Measurements from ENCODE around the gene FAM107B. TPM values are rescaled to one million over a fixed set of nuclear protein-coding genes. Genes with fewer than 3 reads are reported as not detected.

The FAM107B gene
- total and polyA plus RNA-seq, 2 of the 13 experiments (the other 11 are each of a cell fraction or from before 2014, with no cell fraction given), result 15.7 to 24.8 TPM

DNA sequence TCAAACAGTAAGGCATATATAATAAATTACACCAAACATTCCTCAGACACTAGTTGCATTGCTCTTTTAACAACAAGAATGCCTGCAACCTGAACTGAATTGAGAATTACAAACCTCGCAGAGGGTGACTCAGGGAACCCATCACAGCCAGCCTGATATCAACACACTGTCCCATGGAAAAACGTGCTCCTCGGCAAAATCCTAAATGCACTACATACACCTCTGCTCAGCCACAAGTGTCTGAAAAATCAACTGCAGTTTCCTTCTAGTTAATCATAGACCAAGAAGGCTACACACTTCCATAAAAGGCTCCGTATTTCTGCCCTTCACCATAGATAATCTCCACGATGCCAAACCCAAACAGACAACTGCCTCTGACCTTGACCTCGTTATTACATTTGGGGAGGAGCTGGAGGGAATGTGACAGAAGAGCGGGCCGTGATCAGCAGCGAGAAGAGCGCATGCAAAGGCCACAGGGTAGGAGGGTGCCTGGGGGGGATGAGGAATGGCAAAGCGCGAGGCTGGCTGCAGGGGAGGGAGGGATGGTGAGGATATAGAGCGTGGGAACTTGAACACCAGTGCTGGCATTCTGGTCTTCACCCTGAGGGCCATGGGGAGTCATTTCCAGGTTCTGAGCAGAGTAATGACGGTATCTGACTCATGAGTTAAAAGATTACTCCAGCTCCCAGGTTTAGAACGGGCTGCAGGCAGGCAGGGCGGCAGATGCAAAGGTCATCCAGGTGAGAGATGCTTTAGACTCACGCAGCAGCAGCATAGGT, 242.0 kb downstream of the FAM107B start (continued):
- TF ChIP-seq, protein P1, sequence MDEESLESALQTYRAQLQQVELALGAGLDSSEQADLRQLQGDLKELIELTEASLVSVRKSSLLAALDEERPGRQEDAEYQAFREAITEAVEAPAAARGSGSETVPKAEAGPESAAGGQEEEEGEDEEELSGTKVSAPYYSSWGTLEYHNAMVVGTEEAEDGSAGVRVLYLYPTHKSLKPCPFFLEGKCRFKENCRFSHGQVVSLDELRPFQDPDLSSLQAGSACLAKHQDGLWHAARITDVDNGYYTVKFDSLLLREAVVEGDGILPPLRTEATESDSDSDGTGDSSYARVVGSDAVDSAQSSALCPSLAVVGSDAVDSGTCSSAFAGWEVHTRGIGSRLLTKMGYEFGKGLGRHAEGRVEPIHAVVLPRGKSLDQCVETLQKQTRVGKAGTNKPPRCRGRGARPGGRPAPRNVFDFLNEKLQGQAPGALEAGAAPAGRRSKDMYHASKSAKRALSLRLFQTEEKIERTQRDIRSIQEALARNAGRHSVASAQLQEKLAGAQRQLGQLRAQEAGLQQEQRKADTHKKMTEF (CRISPR knock-in tag; IDR thresholded peaks at IDR 0.05), result 0 out of 2 replicates have a peak, but pooled peaks have one; percentile 18
- TF ChIP-seq, protein P2, sequence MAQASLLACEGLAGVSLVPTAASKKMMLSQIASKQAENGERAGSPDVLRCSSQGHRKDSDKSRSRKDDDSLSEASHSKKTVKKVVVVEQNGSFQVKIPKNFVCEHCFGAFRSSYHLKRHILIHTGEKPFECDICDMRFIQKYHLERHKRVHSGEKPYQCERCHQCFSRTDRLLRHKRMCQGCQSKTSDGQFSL (CRISPR knock-in tag; IDR thresholded peaks at IDR 0.05), result peak; percentile 71; the same call in 1 of the 2 replicates
- TF ChIP-seq ZFX (CRISPR knock-in tag; IDR thresholded peaks at IDR 0.05; ENCODE audit: low read depth) (peak; percentile 37; the same call in 1 of the 2 replicates), ZNF891 (CRISPR knock-in tag; IDR thresholded peaks at IDR 0.05) (no peak), HCFC1 (IDR thresholded peaks at IDR 0.05; ENCODE audit: low read depth, low read length) (no peak), TCF7 (IDR thresholded peaks at IDR 0.05; ENCODE audit: low read depth) (0 out of 2 replicates have a peak, but pooled peaks have one; percentile 16), ZNF441 (CRISPR knock-in tag; IDR thresholded peaks at IDR 0.05; ENCODE audit: borderline replicate concordance) (peak; percentile 61; the same call in 1 of the 2 replicates), KLF12 (CRISPR knock-in tag; IDR thresholded peaks at IDR 0.05; ENCODE audit: borderline replicate concordance) (no peak), ZNF382 (CRISPR knock-in tag; IDR thresholded peaks at IDR 0.05; ENCODE audit: borderline replicate concordance) (no peak)

DNA sequence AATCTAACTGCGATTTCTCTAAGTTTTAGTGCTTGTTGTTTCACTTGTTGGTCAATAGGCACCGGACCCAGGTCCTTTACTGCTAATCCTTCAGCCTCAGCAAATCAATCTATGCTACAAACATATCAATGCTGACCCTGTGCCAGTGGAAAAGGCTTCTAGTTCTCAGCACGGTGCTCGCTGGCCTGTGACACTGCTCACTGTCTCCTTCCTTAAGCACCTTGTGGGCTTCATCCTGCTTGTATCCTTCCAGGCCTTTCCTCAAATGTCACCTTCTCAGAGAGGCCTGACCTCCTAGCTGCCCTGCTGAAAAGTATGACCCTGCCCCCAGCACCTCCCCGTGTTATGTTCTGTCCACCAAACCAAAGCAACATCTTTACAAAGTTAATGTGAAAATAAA, 242.7 kb downstream of the FAM107B start:
- Histone ChIP-seq H3K9ac (ENCODE audit: insufficient read depth, low read depth, low read length) (peak overlapping the region; percentile 19; the same call in 1 of the 2 replicates), H3K27me3 (ENCODE audit: control insufficient read depth in 1 of 2, insufficient read depth in 2 of 2, low read length in 2 of 2) (no peaks in the 10 kb centered on the region), H3K4me3 (replicated peaks in 1 of 3; ENCODE audit: insufficient read depth in 1 of 3, low read depth in 2 of 3, low read length in 3 of 3) (peak overlapping the region in 2 of 3 experiments; percentile 19 to 27; a peak in 3 of 6 replicates), H3K4me2 (ENCODE audit: low read depth, low read length) (peak overlapping the region; percentile 83), H3K4me1 (ENCODE audit: insufficient read depth, low read length) (peaks cover 63% of the 10 kb centered on the region), H3K36me3 (replicated peaks in 1 of 2; ENCODE audit: control insufficient read depth in 1 of 2, insufficient read depth in 2 of 2, low read length in 2 of 2) (peaks cover 5 to 11% of the 10 kb centered on the region in 2 experiments; a peak in 4 of 5 replicates), H4K20me1 (ENCODE audit: insufficient read depth, low read length) (peaks cover 28% of the 10 kb centered on the region), H3K9me3 (ENCODE audit: low read length) (no peaks in the 10 kb centered on the region), H3K27ac (ENCODE audit: extremely low read length, insufficient read depth, low read length) (no peak overlapping the region), H2AFZ (ENCODE audit: low read length) (no peak overlapping the region), H3K79me2 (ENCODE audit: insufficient read depth, low read length) (peaks cover 16% of the 10 kb centered on the region)
- TSS peak; percentile 81 for BruUV-seq (replicated peaks)
- FAIRE-seq, result no peak
- in situ Hi-C loops (cut with HindIII; ENCODE audit: extremely low pct_ligation_motif_present, low pct_unique_long_range_greater_than_20kb), result no loop called here
- WGBS (ENCODE audit: low lambda C conversion rate), result 61% methylated on average over 5 of the region's 5 CpGs
- no peak for ATAC-seq
- no peak for DNase-seq (ENCODE audit: low spot score)
- intact Hi-C loops (cut with micrococcal nuclease; ENCODE audit: unreplicated experiment), result loop anchor here (1.0 to 10.0 kb wide), 2 partner anchors 33 to 423 kb away; partner anchors contain the start of genes DCLRE1C and MEIG1
- POLR2A ChIA-PET, result interaction anchor here (1.2 kb wide), 1 partner anchor 18 kb away, joined by 8 read pairs; no protein-coding TSS in a partner anchor
- CTCF ChIA-PET (ENCODE audit: low intra/inter-chr PET ratio, low total read pairs), result no interaction called here
- TF ChIP-seq ZNF431 (CRISPR knock-in tag; IDR thresholded peaks at IDR 0.05; ENCODE audit: borderline replicate concordance, low read depth) (no peak), ERF (CRISPR knock-in tag; IDR thresholded peaks at IDR 0.05) (no peak), ZNF207 (IDR thresholded peaks at IDR 0.05; ENCODE audit: borderline replicate concordance) (no peak), ZFP36L1 (CRISPR knock-in tag; IDR thresholded peaks at IDR 0.05) (no peak), REL (CRISPR knock-in tag; conservative IDR thresholded peaks at IDR 0.05) (no peak), MYNN (CRISPR knock-in tag; IDR thresholded peaks at IDR 0.05; ENCODE audit: low read depth) (no peak), TBX3 (IDR thresholded peaks at IDR 0.05; ENCODE audit: borderline replicate concordance) (no peak)
- TF ChIP-seq, protein P3, sequence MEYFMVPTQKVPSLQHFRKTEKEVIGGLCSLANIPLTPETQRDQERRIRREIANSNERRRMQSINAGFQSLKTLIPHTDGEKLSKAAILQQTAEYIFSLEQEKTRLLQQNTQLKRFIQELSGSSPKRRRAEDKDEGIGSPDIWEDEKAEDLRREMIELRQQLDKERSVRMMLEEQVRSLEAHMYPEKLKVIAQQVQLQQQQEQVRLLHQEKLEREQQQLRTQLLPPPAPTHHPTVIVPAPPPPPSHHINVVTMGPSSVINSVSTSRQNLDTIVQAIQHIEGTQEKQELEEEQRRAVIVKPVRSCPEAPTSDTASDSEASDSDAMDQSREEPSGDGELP (IDR thresholded peaks at IDR 0.05; ENCODE audit: borderline replicate concordance, low read depth), result no peak
